GM19455 (cell line): ENCODE data around the gene CRYBG1.
"Not testable (repeated sequence)": the region's sequence is repeated elsewhere in the genome, so short reads cannot be mapped to it uniquely, and the experiment has no call there.

Experiments used
- ATAC-seq: cut with Tn5 transposase; IDR thresholded peaks from one replicate; pipeline ENCODE4 v1.9.1; 2021; ENCODE audit not compliant: unreplicated experiment

The CRYBG1 gene

GRCh38 chr6:106373502-106374239, 13.2 kb downstream of the CRYBG1 start:
- ATAC-seq, result no peak

GRCh38 chr6:106377061-106377540, 16.6 kb downstream of the CRYBG1 start:
- ATAC-seq, result no peak

GRCh38 chr6:106379951-106380350, 19.4 kb downstream of the CRYBG1 start:
- ATAC-seq, result no peak

GRCh38 chr6:106380407-106380806, 19.9 kb downstream of the CRYBG1 start:
- ATAC-seq, result no peak

GRCh38 chr6:106381223-106381622, 20.7 kb downstream of the CRYBG1 start:
- no peak for ATAC-seq

- ATAC-seq, result no peak
Measured at GRCh38 chr6:106381881-106382280, 21.4 kb downstream of the CRYBG1 start.

GRCh38 chr6:106383573-106383972, 23.1 kb downstream of the CRYBG1 start:
- ATAC-seq, result no peak

GRCh38 chr6:106385530-106385929, 25.0 kb downstream of the CRYBG1 start:
- no peak for ATAC-seq

GRCh38 chr6:106387875-106388274, 27.4 kb downstream of the CRYBG1 start:
- no peak for ATAC-seq

- no peak for ATAC-seq
Measured at GRCh38 chr6:106390088-106390487, 29.6 kb downstream of the CRYBG1 start.

- no peak for ATAC-seq
Measured at GRCh38 chr6:106396426-106397220, 36.1 kb downstream of the CRYBG1 start.

GRCh38 chr6:106397431-106397830, 36.9 kb downstream of the CRYBG1 start:
- ATAC-seq, result no peak

- ATAC-seq, result no peak
Measured at GRCh38 chr6:106398621-106399020, 38.1 kb downstream of the CRYBG1 start.

GRCh38 chr6:106405044-106405443, 44.5 kb downstream of the CRYBG1 start:
- not testable (repeated sequence) for ATAC-seq

GRCh38 chr6:106411056-106411455, 50.5 kb downstream of the CRYBG1 start:
- ATAC-seq, result no peak

GRCh38 chr6:106411643-106412200, 51.2 kb downstream of the CRYBG1 start:
- ATAC-seq, result no peak

GRCh38 chr6:106413016-106413415, 52.5 kb downstream of the CRYBG1 start:
- ATAC-seq, result no peak

GRCh38 chr6:106413722-106414121, 53.2 kb downstream of the CRYBG1 start:
- no peak for ATAC-seq

- ATAC-seq, result no peak
Measured at GRCh38 chr6:106415921-106416320, 55.4 kb downstream of the CRYBG1 start.

GRCh38 chr6:106417572-106418147, 57.1 kb downstream of the CRYBG1 start:
- ATAC-seq, result no peak

GRCh38 chr6:106419900-106420613, 59.5 kb downstream of the CRYBG1 start:
- no peak for ATAC-seq
